NCI-H2196 (cell line): ENCODE results near the gene HACD3.
"Not testable (repeated sequence)": the region's sequence is repeated elsewhere in the genome, so short reads cannot be mapped to it uniquely, and the experiment has no call there.

ENCODE experiments used
- DNase-seq: peaks from one replicate; lab custom pipeline; 2025; ENCODE audit not compliant: unreplicated experiment; lab: John Stamatoyannopoulos, UW

Gene HACD3

DNA sequence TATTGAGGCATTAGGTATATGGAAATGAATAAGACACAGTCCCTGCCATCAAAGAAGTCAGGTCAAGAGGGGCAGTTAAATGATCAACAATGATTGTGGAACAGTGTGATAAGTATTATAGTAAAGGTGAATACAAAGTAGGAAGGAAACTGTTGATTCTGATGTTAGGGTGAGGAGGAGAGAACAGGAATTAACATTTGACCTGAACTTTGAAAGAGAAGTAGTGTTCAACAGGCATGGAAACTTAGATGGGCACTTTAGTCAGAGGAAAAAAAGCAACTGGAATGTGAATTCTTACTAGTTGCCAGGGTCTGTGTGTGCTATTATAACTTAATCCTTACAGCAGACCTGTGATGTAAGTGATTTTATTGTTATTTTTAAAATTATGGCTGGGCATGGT lies 17.6 kb downstream of the HACD3 start:
- no peak for DNase-seq

DNA sequence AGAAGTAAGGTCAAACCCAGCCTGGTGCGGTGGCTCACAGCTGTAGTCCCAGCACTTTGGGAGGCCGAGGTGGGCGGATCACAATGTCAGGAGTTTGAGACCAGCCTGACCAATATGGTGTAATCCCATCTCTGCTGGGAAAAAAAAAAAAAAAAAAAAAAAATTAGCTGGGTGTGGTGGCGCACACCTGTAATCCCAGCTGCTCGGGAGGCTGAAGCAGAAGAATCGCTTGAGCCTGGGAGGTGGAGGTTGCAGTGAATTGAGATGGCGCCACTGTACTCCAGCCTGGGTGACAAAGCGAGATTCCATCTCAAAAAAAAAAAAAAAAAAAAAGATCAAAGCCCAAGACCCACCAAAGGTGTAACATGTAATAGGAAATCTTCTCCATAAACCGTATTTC lies 19.0 kb downstream of the HACD3 start:
- DNase-seq: not testable (repeated sequence)

DNA sequence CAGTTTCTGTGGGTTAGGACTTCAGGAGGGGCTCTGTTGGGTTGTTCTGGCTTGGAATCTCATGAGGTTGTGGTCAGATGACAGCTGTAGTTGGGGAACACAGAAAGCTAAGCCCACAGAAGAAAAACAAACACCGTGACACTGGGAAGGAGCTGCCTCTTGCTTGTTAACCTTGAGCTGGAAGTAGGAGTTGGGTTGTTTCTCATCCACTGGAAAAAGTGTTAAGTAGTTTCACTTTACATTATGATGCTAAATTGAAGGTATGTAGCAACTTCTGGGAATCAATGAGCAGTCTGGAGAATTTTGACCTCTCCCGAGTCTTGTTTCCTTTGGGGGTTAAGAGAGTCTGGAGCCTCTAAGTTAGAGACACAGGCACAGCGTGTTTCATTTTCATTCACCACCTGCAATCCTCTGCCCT lies 20.4 kb downstream of the HACD3 start:
- no peak for DNase-seq

DNA sequence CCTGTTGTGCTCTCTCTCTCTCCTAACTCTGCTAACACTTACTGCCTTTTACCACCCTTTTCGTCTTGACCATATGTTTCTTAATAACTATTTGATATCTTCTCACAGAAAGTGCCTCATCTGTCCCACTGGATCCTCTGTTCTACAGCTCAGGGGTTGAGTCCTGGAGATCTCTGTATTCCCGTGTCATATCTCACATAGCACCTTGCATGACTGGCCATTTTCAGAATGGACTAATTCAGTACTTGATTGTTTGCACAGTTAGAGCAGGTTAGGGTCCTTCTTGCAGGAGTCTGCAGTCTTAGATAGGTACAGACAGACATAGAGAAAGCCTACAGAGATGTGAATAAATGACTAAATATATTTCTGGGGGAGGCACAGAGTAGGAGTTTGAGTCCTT lies 20.9 kb downstream of the HACD3 start:
- no peak for DNase-seq

DNA sequence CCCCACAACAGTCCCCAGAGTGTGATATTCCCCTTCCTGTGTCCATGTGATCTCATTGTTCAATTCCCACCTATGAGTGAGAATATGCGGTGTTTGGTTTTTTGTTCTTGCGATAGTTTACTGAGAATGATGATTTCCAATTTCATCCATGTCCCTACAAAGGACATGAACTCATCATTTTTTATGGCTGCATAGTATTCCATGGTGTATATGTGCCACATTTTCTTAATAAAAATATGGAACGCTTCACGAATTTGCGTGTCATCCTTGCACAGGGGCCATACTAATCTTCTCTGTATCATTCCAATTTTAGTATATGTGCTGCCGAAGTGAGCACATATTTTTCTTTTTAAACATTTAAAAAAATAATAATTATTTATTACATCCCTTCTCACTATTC lies 22.6 kb downstream of the HACD3 start:
- DNase-seq: not testable (repeated sequence)

DNA sequence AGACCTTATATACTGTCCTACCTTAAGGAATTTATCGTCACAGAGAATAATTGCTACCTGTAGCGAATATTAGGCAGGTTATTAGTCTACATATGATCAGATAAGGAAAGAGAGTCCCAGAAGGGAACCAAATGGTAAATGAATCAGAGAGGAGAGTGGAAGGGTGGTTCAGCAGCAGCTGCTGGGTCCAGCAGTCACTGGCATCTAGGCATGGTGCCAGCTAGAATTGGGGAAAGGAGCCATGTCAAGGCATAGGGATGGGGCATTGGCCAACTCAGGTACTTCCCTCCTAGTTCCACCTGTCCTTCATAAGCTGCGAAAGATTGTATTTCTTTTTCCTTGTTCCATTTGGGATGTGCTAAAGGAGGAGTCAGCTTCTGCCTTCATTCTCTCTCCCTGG lies 23.4 kb downstream of the HACD3 start:
- peak; percentile 3 for DNase-seq

DNA sequence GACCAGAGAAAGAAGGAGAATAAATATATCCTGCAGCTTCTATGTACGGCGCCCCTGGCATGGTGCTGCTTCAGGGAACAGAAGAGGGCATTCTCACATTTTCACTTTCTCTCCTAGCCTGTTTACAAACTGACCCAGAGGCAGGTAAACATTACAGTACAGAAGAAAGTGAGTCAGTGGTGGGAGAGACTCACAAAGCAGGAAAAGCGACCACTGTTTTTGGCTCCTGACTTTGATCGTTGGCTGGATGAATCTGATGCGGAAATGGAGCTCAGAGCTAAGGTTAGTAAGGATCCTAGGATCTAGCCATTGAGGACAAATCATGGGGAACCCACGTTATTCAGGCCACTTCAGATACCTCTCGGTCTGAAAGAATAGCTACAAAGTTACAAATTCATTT lies 26.4 kb downstream of the HACD3 start:
- no peak for DNase-seq

DNA sequence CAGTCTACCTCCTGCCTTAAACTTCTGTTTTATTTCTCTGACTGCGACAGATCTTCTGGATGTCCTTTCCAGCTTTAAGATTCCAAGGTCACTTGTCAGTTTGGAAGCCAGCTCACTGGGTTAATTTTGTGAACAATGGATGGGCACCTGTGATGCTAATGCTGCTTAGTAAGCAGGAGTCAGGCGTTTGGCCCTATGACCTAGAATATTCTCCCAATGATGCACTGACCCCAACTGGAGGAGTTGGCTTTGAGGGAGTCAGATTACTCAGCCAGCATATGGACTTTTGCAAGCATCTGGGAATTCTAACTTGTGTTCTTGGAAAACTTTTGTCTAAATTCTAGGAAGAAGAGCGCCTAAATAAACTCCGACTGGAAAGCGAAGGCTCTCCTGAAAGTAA lies 28.1 kb downstream of the HACD3 start:
- no peak for DNase-seq

DNA sequence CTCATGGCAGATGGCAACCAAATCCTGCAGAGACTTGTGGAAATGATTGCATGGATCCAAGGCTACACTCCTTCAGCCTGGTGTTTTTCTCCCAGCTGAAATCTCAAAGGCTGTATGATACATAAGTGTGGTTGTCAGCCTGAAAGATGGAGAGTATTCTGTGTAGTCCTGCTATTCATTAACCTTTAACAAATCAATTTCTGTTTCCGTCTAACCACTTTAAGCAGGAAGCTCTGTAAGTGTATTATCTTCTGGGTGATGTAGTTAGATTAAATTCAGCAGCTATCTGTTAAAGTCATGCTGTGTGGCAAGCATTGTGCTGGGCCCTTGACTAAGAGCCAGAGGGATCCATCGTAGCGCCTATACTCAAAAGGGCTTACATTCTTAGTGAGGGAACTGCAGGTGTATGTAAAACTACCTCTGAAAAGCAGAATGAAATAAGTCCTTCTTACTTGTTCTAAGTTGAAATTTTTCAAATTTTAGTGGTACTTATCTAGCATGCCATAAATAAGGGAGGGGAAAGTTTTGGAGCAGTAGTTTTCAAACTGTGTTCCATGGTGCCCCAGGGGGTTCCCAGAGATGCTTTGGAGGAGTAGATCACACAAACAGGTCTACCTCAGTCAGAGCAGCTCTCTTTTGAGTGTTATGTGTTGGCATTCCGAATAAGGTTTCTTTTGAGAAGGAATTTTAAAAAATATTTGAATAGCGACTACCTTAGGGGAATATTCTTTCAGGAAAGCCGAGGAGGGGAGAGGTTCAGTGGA lies 28.9 kb downstream of the HACD3 start:
- DNase-seq: no peak

DNA sequence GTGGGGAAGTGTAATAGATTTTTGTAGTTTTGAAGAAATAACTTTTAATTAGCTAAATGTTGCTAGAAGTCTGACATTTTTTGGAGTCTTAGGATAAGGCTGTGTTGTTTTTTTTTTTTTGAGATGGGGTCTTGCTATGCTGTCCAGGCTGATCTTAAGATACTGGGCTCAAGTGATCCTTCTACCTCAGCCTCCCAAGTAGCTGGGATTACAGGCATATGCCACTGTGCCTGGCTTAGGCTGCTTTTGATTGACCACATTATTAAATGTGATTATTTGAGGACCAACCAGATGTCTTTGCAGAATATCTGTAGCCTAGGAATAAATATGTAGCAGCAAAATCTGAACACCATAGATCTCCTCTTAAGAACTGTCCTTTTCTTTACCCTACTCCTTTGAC lies 29.7 kb downstream of the HACD3 start:
- no peak for DNase-seq

DNA sequence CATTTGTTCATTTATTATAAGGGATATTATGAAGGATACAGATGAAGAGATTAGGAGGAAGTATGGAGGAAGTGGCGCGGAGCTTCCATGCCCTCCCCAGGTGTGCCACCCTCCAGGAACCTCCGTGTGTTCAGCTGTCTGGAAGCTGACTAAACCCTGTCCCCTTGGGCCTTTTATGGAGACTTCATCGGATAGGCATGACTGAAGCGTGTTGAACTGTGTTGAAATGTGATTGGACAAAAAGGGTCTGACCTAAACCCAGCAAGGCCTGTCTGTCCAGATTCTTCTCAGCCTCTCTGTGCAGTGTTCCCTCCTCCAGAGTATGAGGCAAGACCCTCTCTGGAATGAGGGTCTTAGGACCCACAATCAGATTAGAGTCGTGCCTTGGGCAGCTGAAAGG lies 31.7 kb downstream of the HACD3 start:
- DNase-seq: no peak

DNA sequence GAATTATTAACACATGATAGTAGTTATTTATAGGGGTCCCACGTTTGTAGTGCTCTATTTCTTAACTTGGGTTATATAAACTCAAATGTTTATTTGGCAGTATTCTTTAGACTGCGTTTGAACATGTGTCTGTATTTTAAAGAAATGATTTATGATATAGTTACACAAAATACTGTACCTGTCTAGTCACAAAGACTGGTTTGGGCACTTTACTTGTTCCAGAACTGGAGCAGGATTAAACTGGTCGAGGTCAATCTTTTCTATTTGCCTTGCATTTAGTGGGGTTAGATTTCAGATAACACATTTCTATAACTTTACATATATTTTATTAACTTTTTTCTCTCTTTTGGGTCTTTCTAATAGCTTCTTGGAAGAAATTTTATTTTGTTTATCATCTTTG lies 39.5 kb downstream of the HACD3 start:
- DNase-seq: no peak

DNA sequence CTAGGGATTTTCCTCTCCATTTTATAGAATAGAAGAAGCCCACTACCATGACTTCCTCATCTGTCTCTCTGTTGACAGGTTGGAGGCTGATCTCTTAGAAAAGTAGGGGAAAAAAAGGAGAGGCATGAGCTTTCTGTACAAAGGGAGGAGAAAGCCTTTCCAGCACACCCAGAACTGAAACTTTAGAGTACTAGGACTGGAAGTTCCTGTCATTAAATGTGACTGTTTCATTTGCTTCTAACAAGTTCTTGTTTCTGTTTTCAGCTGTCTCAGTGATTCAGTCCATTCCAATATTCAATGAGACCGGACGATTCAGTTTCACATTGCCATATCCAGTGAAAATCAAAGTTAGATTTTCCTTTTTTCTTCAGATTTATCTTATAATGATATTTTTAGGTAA lies 41.7 kb downstream of the HACD3 start:
- no peak for DNase-seq

DNA sequence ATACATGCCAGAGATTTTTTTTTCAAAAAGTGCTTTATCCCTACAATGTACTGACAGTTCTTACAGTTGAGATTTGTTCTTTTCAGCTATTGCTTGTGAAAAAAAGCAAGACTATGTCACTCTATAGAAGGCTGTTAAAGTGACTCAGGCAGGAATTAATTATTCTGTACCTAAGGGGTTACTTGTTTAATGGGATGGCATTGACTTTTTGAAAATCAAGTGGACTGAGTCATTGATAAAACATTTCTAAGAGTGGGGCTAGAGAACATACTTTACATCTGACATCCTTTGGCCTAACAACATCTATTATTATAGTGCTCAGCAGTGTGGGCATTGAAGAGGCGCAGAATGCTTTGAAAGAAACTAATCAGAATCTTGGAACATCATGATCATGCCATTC lies 46.4 kb downstream of the HACD3 start:
- DNase-seq: no peak

DNA sequence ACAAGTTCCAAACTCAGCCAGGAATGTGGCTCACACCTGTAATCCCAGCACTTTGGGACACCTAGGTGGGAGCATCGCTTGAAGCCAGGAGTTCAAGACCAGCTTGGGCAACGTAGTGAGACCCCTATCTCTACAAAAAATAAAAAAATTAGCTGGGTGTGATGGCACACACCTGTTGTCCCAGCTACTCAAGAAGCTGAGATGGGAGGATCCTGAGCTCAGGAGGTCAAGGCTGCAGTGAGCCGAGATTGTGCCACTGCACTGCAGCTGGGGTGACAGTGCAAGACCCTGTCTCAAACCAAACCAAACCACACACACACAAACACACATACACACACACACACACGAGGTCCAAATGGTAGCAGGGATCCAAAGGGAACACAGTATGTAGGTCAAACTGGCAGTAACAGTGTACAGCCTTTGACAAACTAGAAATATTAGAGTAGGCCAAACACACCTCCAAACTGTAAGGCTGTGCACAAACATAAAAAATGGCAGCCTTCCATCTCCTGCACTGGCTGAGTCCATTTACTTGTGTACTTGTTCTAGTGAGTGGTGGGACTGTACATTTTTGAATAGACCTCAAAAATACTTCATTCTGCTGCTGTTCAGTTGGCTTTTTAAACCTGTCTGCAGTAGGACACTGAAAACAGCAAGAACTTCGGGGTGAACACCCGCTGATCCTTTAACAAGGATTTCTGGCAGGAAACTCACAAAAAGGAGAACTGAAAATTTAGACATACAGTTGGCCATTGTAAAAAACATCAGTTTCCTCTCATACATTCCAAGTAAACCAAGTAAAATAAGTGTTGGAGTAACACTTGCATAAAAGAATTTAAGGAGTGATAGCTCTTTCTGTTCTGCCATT lies 47.1 kb downstream of the HACD3 start:
- DNase-seq: no peak

DNA sequence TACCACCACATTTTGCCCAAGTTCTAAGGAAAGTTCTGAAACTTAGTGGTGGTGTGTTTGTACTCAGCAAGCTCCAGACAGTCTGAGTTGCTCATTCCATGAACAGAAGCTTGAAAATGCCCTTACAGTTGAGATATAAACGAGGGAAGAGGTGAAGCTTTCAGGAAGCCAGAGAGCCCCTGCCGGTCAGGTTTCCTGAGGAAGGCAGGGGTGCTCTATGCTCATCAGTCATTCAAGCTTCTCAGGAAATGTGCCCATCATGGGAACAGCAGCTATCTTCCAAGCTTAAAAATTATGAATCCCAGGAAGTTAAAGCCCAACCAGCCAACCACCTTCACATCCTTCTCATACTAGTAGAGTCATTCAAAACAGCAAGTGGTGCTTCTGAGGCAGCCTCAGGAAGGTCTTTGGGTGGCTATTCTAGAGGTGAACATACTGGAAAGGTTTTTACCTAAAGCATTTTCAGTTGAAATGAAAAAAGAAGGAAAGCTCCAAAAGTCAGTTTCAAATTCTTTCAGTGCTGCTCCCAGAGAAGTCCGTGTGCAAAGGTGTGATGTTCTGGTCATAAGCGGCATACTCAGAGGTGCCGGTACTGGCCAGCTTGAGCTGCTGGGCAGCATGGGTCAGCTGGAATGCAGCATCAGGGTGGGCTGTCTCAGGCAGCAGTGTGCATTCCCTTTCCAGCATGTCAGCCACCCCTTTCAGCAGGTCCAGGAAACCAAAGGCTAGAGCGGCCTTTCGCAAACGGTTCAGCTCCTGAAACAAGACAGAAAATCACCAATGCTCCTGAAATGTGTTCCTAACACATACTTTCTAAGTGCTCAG lies 48.9 kb downstream of the HACD3 start:
- no peak for DNase-seq

DNA sequence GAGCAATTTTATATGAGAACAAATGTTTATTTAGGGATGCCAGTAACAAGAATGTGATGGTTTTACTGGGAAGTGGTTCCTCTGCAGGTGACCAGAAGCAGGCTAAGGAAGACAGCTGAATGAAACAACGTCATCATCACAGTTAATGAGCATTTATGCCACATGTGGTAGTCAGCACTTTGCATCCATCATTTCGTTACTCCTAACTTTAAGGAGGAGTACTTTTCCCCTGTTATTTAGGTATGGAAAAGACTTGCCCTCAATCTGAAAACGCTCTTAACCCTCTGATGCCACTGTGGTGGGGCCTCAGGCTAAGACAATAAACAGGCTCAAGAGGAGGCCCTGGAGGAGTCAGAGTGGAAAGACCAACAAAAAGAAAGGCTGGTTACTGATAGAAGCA lies 49.5 kb downstream of the HACD3 start:
- DNase-seq: no peak

DNA sequence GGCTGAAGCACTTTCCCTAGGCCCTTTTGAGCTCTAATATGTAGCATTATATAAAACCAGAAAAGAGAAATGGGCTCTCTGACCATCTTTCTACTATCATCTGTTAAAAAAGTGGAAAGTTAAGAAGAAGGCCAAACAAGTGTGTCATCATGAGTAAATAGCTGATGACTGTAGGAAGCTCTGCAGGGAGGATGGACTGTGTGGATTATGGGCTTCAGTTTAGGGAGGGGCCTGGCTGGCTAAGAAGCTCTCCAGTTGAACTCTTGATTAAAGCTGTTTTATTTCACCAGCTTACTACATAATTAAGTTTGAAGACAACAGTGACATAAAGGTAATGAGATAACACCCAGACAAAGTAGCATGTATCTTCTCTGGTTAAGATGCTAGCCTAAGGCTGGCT lies 50.0 kb downstream of the HACD3 start:
- no peak for DNase-seq

DNA sequence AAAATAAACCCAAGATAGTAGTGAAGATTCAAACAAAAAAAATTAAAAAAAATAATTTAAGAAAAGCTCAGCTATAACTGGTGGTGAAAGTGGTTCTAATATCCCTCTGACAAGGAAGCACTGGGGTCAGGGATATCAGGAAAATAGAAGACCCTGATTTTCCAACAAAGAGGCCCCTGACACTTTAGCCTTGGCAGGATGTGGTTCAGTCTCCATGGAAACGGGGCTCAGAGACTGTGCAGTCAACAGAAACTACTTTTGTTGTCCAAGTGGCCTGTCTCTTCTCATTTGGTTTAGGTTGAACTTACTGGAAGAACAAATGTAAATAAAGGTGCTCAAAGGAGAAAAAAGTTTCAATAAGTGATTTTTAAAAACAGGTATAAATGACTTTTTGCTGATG lies 53.4 kb downstream of the HACD3 start:
- no peak for DNase-seq

DNA sequence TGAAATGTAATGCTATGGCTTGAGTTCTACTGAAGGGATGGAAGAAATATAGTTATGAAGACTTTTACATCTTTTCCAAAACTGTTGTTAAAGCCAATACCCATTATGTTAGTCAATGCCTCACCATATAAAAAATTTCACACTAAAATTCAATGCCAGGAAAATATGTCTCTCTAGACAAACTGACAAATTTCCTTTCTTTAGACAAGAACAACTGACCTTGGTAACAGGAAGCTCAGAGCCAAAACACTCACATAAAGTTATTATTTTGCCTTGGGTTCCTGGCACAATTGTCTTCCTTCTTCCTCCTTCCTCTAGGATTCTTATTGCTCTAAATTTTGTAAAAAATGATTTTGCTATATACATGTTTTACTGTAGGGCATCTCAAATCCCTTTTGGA lies 54.0 kb downstream of the HACD3 start:
- DNase-seq: no peak

DNA sequence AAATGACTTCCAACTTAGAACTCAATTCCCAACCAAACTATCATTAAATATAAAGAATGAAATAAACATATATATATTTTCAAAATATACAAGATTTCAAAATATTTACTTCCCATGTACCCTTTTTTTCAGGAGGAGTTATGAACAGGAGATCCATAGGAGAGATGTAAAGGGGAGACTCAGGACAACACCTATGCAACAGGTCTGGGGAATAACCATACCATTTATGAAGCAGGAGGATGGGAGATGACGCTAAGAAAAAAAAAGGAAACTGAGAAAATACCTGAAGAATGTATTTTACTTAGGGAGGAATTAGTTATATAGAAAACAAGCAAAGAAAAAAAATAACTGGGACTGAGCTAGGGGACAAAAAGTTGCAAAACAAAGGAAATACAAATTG lies 56.8 kb downstream of the HACD3 start:
- DNase-seq: no peak

DNA sequence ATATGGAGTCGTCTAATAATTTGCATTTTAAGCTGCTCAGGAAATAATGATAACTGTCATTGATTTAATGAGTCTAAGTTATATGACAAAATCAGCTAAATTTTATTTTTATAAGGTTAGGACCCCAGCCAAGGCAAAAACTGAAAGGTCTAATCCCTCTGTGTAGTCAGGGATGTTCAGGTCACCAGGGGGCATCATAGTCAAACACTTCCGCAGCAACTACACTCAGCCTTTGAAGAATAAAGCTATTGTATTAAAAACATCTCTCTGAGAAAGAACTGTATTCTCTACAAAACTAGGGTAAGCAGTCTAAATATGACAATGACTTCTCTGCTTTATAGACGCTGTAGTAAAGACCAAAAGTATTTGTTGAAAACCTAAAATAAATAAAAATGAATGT lies 65.7 kb downstream of the HACD3 start:
- no peak for DNase-seq
